Glomerular visceral epithelial cell (primary cell): ENCODE results near the gene TMCC1.
"Not testable (repeated sequence)": the region's sequence is repeated elsewhere in the genome, so short reads cannot be mapped to it uniquely, and the experiment has no call there.

ENCODE experiments used
- DNase-seq: peaks from one replicate; pipeline ENCODE4 v3.0.0-alpha.2; 2016; ENCODE audit errors: extremely low spot score

TMCC1 gene

DNA sequence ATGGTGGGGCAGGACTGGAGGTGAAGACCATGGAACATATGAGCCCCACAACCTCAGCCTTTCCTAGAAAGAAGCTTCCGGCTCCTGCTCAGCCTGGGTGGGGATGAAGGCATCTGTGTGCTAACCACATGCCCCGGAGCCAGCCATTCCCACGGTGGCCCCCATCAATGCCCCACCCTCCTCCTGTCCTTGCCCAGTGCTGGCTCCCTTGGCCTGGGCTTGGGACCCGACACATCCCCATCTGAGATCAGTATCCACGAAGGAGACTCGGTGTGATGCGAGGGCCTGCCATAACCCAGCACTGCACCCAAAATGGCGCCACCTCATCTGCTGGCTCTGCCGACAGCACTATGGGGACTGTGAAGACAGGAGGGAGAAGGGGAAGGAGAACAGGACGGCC, 270.6 kb downstream of the TMCC1 start:
- DNase-seq, result no peak

DNA sequence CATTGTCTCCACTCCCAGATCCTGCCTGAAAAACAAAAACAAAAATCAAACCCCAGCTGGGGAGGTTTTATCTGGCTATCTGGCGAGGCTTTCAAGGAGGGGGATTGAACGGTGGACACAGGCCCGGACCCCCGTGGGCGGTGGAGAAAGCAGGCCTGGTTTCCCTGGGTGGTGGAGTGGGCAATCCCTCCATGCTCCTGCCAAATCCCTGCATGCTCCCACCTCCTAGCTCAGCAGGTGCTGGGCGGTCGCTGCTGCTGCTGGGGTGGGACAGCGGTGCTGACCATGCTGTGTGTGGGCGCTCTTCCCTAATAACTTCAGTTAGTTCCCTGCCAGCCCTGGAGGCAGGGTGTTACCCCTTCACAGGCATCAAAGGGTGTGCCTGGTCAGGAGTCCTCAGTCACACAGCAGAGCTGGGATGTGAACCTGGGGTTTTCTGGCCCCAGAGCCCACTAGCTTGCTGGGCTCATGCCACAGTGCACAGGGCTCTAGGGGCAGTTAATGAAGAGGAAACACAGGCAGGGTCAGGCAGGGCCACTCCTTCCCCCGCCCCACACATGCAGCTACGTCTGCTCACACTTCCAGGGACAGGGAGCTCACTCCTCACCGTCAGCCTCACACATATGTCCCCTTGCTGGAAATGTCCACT, 271.2 kb downstream of the TMCC1 start:
- no peak for DNase-seq

DNA sequence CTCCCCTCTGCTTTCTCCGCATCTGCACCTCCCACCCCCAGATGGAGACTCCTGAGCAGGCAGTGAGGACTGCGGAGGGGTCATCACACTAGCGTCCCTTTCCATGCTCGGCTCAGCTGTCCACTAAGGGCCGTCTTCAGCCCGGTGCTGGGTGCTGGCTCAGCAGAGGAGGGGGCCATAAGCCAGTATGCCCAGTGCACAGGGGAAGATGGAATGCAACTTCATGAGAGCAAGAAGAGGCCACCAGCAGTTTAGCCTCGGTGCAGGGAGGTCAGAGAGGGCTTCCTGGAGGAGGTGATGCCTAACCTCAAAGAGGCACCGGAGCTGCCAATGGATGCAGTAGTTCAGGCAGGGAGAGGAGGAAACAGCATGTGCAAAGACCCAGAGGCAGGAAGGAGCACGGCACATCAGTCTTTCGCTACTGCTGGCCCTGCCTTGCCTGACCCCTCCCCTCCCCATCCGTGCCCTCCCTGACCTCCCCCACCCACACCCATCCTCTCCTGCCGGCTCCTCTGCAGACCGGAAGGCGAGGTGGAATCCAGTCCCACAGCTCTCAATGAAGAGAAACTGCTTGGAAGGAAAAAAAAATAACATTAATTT, 271.8 kb downstream of the TMCC1 start:
- no peak for DNase-seq

DNA sequence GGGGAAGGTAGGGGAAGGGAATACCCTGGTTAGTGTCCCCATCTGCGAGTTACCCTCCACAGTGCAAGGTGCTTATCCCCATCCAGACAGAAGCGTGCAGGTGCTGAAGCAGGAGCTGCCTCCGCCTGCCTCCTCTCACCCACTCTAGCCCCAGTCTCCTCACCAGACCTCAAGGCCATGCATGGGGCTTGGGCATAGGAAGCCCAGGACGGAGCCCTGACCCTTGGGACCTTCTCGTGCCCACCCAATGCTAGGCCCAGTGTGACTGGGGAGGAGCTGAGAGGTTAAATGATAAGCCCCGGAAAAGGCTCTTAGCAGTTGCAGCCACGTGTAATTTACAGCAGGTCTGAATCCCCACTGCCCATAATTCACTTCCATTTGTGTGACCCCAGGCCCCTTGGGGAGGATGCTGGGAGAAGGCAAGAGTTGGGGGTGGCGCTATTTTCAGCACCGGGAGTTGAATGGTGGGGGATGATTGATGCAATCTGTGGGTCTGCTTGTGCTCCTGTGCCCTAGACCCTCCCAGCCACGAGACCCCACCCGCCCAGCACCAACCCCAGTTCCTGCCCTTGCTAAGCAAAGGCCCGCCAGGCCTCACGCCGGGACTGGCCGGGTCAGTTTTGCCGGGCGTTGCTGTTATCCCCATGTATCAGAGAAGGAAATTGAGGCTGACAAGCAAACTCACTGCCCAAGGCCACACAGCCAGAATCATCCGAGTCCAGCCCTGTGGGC, 272.5 kb downstream of the TMCC1 start:
- no peak for DNase-seq

DNA sequence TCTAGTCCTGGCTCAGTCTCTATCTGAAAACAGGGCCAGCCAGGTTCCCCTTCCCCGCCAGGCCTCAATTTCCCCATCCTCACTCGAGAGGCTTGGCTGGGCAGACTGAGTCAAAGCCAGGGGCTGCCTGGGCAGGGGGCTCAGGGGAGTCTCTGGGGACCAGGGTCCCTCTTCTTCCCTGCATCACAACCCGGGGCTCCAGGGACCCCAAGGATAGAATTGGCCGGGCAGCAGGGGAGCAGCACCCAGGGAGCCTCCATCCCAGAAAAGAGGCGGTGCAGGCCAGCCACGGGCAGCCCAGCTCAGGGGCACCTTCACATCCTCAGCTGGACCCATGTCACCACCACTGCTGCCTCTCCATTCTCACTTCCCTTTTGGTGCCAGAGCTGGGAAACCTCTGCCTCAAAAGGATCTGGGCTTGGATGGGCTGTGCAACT, 273.8 kb downstream of the TMCC1 start:
- DNase-seq, result no peak

DNA sequence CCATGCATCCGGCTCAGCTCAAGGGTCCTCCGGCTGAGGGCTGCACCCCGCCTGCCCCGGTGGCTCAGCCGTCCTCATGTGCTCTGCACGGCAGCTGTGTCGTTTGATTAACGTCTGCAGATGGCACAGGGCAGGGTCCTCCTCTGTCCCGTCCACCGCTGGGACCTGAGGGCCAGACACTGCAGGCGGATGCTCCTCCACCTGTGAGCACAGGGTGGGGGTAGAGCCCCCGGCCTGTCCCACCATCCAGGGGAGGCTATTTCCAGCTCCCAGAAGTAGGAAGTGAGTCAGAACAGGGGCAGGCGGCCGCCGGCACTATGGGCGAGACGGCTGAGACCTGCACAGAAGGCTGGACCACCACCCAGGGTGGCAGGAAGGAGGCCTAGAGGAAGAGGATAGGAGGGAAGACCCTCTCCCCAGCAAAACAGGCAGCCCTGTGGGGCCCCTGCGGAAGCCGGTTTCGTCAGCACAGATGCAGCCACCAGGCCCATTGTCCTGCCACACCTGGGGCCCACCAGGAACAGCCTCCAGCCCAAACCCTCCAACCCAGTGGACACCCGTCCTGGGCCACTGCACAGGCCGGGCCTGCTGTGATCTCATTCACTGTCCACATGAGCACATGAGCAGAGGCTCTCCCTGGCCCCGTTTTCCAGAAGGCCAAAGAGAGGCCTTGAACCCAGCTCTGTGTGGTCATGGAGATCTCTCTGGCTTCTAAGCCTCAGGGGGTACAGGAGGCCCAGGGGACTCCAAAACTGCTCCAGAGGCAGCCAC, 274.4 kb downstream of the TMCC1 start:
- no peak for DNase-seq

DNA sequence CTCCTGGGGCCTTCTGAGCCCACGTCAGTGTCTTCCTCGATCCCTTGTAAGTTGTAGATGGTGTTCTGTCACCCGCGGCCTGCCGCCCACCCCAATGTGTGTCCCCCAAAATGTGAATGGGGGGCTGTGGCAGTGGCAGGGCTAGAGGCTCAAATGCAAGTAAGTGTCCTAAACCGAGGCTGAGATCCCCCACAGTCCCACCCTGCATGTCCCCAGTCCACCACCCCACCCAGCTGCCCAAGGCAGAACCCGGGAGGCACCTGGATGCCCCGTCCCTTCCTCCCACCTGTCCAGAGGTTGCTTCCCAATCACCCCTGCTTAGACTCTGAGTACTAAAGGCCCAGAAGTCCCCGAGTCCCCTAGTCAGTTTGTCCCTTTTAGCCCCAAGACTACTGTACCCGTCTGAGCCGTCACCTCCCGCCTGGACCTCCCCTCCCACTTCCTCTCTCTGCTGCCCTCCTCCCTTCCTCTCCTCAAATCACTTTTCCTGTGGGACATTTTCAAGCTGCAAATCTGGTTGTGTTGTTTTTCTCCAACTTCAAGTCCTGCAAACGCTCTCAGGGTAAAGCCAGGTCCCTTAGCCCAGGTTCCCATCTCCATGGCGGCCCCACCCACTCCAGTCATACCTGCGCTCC, 275.2 kb downstream of the TMCC1 start:
- no peak for DNase-seq

DNA sequence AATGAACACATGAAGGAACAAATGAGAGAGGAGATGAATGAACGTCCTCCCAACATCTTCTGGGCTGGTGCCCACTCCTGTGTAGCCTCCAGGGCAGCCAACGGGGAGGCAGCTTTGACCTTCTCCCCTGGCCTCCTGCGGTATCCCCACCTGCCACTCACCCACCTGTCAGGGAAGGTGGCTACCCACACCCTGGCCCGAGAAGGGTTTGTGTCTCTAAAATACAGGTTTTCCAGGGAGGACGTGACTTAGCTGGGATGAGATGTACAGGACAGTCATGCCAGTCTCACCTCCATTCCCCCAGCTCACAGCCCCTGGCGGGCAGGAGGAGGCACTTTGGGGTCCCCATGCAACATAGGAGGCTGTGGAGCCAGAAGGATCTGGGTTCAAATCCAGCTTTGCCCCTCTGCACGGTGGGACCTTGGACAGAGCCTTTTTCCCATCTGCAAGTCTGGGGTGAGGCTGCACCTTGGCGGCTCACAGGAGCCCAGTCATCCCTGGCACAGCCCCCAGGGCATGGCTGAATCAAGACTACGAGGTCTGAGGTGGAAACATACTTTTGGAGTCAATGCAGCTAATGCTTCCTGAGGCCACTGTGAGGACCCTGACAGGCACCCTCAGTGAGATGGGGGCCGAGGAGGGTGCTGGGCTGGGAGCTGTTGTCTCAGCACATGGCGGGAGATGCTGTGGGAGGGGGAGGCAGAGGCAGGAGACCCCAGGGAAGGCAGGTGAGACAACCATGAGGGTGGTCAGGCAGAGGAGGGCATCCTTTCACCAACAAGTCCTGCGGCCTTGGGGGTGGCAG, 275.9 kb downstream of the TMCC1 start:
- DNase-seq, result no peak

DNA sequence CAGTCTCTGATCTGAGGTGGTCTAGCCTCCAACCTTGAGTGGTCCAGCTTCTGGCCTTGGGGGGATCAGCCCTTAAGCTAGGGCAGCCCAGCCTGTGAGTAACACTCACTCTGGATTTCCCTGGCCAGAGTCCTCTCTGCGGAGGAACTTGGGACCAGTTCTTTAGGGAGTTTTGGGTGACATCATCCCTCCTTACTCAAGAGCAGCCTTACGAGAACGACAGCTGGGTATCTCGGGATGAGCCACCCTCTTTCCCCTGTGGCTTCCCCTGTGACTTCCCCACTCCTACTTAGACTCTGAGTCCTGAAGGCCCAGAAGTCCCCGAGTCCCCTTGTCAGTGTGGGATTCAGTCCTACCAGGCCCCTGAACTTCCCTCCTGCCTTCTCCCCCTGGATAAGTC, 276.8 kb downstream of the TMCC1 start:
- DNase-seq, result peak; percentile 26

DNA sequence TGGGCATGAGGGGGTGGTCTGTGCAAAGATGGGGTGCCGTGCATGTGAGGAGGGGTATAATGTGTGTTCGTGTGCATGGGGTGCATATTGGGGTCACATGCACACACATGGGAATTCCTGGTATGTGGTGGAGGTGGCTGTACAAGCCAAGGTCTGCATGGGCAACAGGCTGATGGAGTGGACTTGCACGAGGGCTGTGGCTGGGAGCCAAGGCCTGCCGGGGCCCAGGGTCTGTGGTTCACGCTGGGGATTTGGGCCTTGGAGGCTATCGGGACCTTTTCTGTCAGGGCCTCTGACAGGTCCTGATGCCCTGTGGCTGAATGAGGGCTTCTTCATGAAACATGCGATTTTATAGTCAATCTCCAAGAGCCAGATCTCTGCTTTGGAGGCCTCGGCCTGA, 277.2 kb downstream of the TMCC1 start:
- no peak for DNase-seq

DNA sequence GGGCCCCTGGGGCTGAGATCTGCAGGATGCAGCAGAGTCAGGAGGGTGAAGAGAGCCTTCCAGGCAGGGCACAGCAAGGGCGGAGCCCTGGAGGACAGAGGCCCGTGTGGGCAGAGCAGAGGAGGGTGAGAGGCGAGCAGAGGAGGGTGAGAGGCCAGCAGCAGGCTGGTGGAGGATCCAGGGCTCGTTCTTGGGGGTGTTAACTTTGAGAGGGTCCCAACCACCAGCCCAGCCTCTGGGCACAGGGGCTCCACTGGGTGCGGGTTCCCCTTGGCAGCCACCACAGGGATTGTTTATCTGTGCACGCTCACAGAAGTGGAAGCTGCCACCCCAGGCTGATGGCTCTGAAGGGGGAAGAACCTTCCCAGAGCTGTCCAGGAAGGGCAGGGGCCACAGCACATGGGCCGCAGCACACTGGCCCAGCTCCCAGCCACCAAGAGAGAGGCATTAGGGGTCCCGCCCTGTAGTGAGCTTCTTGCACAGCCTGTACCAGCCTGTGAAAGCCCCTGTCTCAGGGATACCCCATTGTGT, 277.7 kb downstream of the TMCC1 start:
- DNase-seq, result no peak

DNA sequence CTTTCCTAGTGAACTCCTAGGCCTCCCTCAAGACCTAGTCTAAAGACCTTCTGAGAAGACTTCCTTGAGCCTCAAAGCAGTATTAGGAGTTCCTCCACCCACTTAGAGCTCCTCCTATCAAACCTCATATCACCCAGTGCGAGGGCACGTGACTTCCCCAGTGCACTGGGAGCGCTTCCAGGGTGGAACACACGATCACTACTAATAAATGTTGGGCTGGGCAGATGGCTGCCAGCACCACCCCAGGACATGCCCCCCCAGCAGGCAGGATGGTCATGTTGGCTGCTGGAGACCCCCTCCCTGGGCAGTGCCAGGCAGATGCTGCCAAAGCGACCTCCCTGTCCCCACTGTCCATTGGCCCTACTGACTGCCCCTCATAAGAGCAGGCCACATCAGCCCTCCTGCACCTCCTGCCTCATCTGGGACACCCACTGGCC, 278.6 kb downstream of the TMCC1 start:
- DNase-seq, result no peak

DNA sequence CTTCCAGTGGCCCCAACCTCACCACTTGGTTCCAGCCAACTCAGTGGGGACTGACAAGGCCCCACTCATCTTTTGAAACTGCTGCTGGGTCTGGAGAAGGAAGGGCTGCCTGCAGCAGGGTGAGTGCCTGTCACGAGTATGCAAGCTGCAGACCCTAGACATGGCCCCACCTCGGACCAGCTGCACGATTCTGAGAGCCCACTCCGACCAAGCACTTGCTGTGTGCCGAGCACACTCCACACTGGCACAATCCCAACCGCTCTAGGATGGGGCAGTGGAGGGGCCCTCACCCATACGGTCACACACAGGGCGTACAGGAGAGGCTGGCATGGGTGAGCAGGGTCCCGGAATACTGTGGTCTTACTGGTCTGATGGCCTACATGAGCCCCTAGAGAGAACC, 279.1 kb downstream of the TMCC1 start:
- no peak for DNase-seq

DNA sequence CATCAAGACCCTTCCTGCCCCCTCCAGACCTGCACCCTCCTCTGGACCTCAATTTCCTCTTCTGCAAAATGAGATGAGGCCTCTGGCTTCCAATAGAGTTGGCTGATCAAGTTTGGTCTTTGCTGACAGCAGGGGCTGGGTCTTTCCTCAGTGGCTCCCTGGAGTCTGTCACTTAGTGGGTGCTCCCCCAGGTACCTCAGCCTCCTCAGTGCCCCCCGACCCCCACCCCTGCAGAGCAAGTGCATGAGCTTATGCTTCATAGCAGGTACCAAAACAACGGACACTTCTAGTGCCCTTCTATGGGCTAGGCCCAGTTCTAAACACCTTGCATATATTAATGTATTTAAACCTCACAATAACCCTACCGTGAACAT, 280.2 kb downstream of the TMCC1 start:
- no peak for DNase-seq

DNA sequence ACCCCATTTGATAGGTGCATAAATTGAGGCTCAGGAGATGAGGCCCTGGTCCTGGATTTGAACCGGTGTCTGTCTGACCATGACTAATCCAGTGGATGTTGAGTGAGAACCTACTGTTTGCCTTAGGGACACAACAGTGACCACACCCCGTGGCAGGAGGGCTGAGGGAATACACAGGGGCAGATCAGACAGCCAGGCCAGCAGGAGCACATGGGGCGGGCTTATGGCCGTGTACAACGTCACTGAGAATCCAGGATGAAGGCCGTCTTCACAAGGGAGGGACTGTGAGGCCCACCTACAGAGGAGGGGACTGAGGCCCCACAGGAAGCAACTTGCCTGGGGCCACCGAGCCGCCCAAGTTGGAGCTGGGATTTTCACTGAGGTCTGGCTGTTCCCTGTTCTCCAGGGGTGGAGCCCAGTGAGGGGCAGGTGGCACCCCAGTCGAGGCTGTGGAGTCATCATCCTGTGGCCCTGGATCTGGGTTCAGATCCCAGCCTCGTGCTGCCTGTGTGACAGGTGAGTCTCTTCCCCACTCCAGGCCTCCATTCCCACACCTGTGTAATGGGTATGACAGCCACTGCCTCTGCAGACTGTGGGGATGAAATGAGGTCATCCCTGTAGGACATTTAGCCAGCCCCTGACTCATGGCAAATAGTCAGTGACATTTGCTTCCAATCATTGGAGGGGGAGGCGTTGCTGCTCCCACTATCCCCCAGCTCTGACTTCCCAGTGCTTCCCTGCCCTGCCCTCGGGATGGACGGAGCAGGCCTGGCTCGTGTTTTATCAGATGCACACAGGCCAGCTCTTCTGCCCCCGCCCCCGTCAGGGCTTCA, 280.8 kb downstream of the TMCC1 start:
- no peak for DNase-seq

DNA sequence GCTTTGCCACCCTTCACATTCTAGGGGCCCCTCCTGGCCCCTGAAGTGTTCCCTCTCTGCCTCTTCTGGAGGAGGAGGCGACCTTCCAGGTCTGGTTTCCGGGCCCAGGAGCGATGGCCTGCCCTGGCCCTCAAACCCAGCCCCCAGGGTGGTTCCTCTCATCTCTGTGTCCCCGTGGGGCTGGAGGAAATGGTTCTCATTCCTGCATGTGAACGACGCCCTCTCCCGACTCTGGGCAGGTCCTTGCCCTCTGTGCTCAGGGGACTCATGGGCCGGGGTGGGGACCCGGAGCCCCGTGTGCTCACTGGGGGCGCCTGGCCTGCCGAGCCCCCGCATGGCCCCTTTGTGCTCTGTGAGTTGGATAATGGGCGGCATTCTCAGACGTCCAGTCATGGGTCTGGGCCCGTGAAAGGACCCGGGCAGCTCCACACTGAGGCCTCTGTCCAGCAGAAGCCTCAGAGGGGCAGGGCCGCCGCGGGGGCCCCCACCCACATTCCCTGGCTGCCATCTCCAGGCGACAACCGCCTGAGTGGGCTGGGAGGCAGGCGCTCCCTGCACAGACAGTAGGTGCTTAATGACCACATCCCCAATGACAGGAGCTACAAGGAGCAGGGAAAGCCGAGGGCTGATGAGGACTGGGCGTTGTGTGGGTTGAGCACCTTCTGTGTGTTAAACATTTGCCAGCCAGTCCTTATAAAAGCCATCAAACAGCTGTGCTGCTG, 281.5 kb downstream of the TMCC1 start:
- peak; percentile 73 for DNase-seq

DNA sequence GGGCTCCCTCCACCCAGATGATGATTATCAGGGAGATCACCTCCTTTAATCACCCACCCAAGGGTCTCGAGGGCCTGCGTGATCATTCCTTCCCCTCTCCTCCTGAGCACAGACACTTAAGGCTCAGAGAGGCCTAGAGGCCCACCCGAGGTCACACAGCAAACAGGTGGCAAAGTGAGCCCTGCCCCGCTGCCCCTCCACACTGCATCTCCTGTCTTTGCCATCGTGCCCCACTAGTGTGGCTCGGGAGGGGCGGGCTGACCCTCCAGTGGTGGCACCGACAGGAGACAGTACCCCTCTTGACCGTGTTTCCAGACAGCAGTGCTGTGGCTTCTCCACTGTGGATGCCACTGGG, 282.1 kb downstream of the TMCC1 start:
- DNase-seq, result no peak

DNA sequence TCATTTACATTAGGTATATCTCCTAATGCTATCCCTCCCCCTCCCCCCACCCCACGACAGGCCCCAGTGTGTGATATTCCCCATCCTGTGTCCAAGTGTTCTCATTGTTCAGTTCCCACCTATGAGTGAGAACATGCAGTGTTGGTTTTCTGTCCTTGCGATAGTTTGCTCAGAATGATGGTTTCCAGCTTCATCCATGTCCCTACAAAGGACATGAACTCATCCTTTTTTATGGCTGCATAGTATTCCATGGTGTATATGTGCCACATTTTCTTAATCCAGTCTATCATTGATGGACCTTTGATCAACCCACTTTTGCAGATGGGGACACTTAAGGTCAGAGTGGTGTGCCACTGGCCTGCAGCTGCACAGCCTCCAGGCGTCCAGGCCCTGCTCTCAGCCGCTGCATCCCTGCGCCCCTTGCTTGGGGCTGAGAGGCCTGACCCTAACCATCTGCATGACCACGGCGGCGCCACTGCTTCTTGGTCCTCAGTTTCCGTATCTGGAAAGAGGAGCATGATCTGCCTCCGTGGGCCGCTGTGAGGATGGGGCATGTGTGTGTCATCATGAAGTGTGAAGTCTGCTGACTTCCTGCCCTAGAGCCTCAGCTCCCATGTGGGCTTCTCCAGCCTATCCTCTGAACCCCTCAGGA, 282.6 kb downstream of the TMCC1 start:
- DNase-seq, result not testable (repeated sequence)

DNA sequence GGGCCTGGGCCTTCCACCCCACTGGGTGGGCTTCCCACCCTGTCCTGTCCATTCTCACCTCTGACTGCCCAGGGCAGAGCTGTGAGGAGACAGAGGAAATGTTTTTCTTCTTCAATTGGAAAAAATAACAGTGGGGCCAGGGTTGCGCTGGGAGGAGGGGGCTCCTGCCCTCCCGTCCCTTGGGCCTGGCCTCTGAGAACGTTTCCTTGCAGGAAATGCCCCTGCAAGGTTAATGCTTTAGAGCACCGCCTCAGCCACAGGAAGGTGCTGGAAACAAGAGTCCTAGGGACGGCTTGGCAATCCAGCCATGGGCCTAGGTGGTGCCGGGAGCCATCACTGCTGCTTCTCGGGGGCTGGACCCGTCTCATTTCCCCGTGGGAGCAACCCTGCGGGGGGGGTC, 283.2 kb downstream of the TMCC1 start:
- no peak for DNase-seq
